ENCODE results near the gene PPP1R15A. TPM values are rescaled to one million over a fixed set of nuclear protein-coding genes. Genes with fewer than 3 reads are reported as not detected.

The PPP1R15A gene
- total RNA-seq, 4 donors from 2014 or later = 19.3 to 41.6 (median 33.3) TPM

DNA sequence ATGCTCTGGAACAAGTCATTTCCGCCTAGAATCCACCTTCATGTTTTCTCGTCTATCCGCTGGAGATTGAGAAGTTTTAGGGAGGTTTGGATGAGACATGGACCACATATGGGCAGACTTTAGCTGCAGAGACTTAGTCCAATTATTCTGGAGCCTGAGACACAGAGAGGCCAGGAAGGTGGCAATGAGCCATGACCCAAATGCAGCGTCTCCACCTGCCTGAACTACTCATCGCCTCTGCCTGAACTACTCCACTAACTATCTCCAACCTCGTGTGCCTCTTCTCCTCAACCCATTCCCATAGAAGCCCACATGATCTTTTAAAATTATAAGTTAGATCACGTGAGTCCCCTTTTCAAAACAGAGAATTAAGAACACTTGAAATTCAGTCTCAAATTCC is 9.4 kb upstream of the PPP1R15A start:
- H3K27ac ChIP-seq = no peak overlapping the region
- peaks cover 0 to 32% (median 0%) of the 10 kb centered on the region in 3 donors for H3K36me3 ChIP-seq
- no peaks in the 10 kb centered on the region for H3K27me3 ChIP-seq
- peaks cover 5 to 19% (median 12%) of the 10 kb centered on the region in 3 donors for H3K4me1 ChIP-seq
- TF ChIP-seq, protein P1, sequence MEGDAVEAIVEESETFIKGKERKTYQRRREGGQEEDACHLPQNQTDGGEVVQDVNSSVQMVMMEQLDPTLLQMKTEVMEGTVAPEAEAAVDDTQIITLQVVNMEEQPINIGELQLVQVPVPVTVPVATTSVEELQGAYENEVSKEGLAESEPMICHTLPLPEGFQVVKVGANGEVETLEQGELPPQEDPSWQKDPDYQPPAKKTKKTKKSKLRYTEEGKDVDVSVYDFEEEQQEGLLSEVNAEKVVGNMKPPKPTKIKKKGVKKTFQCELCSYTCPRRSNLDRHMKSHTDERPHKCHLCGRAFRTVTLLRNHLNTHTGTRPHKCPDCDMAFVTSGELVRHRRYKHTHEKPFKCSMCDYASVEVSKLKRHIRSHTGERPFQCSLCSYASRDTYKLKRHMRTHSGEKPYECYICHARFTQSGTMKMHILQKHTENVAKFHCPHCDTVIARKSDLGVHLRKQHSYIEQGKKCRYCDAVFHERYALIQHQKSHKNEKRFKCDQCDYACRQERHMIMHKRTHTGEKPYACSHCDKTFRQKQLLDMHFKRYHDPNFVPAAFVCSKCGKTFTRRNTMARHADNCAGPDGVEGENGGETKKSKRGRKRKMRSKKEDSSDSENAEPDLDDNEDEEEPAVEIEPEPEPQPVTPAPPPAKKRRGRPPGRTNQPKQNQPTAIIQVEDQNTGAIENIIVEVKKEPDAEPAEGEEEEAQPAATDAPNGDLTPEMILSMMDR (IDR thresholded peaks at IDR 0.05) = no peak
- no peak for TF ChIP-seq POLR2A (IDR thresholded peaks at IDR 0.05)
- intact Hi-C loops (cut with DNase I) = loop anchor here (10.0 kb wide), 1 partner anchor 112 kb away; no protein-coding TSS in a partner anchor
- DNase-seq = no peak
- no peaks in the 10 kb centered on the region for H3K9me3 ChIP-seq
- no peak overlapping the region for H3K4me3 ChIP-seq
- WGBS, 2 donors = 75 to 80% methylated on average over 4 to 7 of the region's 7 CpGs

DNA sequence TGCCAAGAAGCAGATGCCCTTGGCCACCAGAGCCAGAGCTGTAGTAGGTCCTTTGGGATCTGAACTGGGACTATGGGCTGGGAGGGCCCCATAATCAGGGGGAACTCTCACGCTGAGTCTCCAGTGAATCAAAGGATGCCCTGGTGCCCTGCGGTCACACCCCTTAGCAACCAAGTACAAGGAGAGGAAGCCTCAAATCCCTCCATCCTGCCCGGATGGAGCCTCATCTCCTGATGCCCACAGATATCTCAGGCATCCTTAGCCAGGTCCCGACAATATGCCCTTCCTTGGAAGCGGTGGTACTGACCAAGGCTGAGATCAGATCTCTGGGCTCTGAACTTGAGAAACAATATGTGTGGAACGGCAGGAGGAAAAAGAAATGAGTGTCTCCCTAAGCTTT is 5.5 kb upstream of the PPP1R15A start:
- H3K27me3 ChIP-seq = no peaks in the 10 kb centered on the region
- intact Hi-C loops (cut with DNase I) = loop anchor here (10.0 kb wide), 1 partner anchor 108 kb away; no protein-coding TSS in a partner anchor
- peaks cover 19 to 37% (median 19%) of the 10 kb centered on the region in 3 donors for H3K4me1 ChIP-seq
- TF ChIP-seq, protein P1 (IDR thresholded peaks at IDR 0.05) = no peak
- TF ChIP-seq POLR2A (IDR thresholded peaks at IDR 0.05) = no peak
- no peaks in the 10 kb centered on the region for H3K9me3 ChIP-seq
- H3K36me3 ChIP-seq = peaks cover 0 to 11% (median 0%) of the 10 kb centered on the region in 3 donors
- no peak overlapping the region for H3K4me3 ChIP-seq
- peak overlapping the region in 3 of 4 donors; percentile 80 to 91 (median 84) for H3K27ac ChIP-seq
- 51 to 87% methylated on average over 3 to 6 of the region's 6 CpGs for WGBS, 2 donors
- no peak for DNase-seq

DNA sequence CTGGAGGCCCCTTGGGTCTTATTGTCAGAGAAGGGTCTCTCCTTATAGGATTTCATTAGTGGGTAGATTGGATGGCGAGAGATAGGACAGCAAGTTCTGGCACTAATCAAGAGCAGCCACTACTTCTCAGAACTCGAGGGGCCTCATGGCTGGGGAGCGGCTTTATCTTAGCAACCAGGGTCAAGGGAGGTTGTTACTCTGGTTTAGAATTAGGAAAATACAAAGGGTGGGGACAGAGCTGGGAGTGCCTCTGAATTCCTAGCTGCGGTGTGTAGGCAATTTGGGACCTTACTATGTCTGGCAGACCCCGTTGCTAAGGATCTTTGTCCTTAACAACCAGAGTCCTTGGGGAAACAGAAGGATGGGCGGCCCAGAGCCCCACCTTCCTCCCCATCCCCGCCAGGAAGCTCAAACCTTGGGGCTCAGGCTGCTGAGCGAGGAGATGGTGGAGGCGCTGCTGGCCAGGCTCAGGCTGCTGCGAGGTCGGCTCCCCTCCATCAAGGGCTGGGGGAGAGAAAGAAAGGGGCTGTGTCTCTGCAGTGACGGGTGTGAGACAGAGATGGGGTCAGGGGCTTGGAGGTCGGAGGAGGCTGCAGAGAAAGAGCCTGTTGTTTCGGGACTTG is 5.0 kb upstream of the PPP1R15A start:
- no peak for DNase-seq
- H3K4me3 ChIP-seq = peak overlapping the region; percentile 16 to 64 (median 40)
- H3K4me1 ChIP-seq = peaks cover 19 to 41% (median 21%) of the 10 kb centered on the region in 3 donors
- H3K36me3 ChIP-seq = peaks cover 0 to 11% (median 0%) of the 10 kb centered on the region in 3 donors
- peak overlapping the region; percentile 71 to 91 (median 82) for H3K27ac ChIP-seq
- intact Hi-C loops (cut with DNase I) = loop anchor here (10.0 kb wide), 1 partner anchor 108 kb away; no protein-coding TSS in a partner anchor
- no peaks in the 10 kb centered on the region for H3K27me3 ChIP-seq
- TF ChIP-seq, protein P1 (IDR thresholded peaks at IDR 0.05) = no peak
- no peak for TF ChIP-seq POLR2A (IDR thresholded peaks at IDR 0.05)
- WGBS, 2 donors = 29 to 49% methylated on average over 11 to 13 of the region's 14 CpGs
- no peaks in the 10 kb centered on the region for H3K9me3 ChIP-seq

DNA sequence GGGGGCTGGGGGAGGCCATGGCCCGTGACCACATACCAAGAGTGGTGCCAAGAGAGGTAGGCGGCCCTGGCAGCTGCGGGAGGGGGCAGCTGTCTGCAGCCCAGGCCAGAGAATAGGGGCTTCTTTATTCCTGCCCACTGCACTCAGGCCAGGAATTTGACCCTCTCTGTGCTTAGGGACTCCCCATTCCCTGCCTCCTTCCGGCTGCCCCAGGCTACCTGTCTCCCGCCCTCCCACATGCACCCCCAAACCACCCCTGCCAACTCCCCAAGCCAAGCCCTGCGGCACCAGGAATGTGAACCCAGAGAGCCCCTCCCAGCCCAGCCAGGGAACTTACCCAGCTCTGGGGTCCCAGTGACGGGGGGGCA is 4.5 kb upstream of the PPP1R15A start:
- no peak for TF ChIP-seq POLR2A (IDR thresholded peaks at IDR 0.05)
- TF ChIP-seq, protein P1 (IDR thresholded peaks at IDR 0.05) = no peak
- intact Hi-C loops (cut with DNase I) = loop anchor here (10.0 kb wide), 1 partner anchor 107 kb away; no protein-coding TSS in a partner anchor
- peaks cover 0 to 11% (median 0%) of the 10 kb centered on the region in 3 donors for H3K36me3 ChIP-seq
- peak overlapping the region; percentile 16 to 64 (median 40) for H3K4me3 ChIP-seq
- 24 to 25% methylated on average over 4 of the region's 7 CpGs for WGBS, 2 donors
- H3K9me3 ChIP-seq = no peaks in the 10 kb centered on the region
- H3K4me1 ChIP-seq = peaks cover 19 to 41% (median 21%) of the 10 kb centered on the region in 3 donors
- DNase-seq = no peak
- peak overlapping the region; percentile 71 to 91 (median 82) for H3K27ac ChIP-seq
- no peaks in the 10 kb centered on the region for H3K27me3 ChIP-seq
